AG04450 (cell line): Measurements from ENCODE around the gene AGAP2. TPM values are rescaled to one million over a fixed set of nuclear protein-coding genes. Genes with fewer than 3 reads are reported as not detected.

Source experiments
- CTCF ChIA-PET: fragments of 300-600, 350-600 bp; formaldehyde crosslinking; extraction: SDS; loops from one replicate; lab custom pipeline; 2022; ENCODE audit warnings: antibody characterized with exemption, inconsistent platforms; lab: Charles Lee
- POLR2A ChIA-PET: fragments of 350-600 bp; formaldehyde crosslinking; extraction: SDS; loops from one replicate; lab custom pipeline; 2021; ENCODE audit warnings: antibody characterized with exemption, inconsistent platforms; lab: Yijun Ruan, JAX
- DNase-seq: peaks from one replicate; pipeline ENCODE4 v3.0.0-alpha.2; 2011; ENCODE audit warnings: low read depth, low spot score
- H3K27ac ChIP-seq: one replicate; pipeline ENCODE4 v1.5.1; 2012; ENCODE audit warnings: low read depth, low read length, control low read depth
- H3K27me3 ChIP-seq: one replicate; pipeline ENCODE4 v1.6.0; 2012; ENCODE audit warnings: low read length; ENCODE audit not compliant: control insufficient read depth, insufficient read depth
- H3K4me3 ChIP-seq: 2 replicates; pipeline ENCODE4 v1.5.1; 2011; ENCODE audit warnings: mild to moderate bottlenecking, low read depth, low read length, control low read depth
- H3K9me3 ChIP-seq: 2 replicates; pipeline ENCODE4 v1.5.1; 2012; ENCODE audit warnings: low read length; ENCODE audit not compliant: control insufficient read depth, insufficient read depth
- CTCF ChIP-seq: IDR thresholded peaks from 2 replicates; pipeline ENCODE4 v1.5.1; 2011; ENCODE audit warnings: low read depth, low read length, control low read depth, inconsistent platforms
- polyA plus RNA-seq: library from polyadenylated mRNA; depleted of rRNA; stranded (reverse); fragments of >200 nt; gene quantifications from 2 replicates; pipeline ENCODE4 v1.2.3, GENCODE V29; 2011

The AGAP2 gene
- polyA plus RNA-seq, 1 experiment, result 0.02 TPM

- CTCF ChIA-PET, result no interaction called here
- no peaks in the 10 kb centered on the region; the same call in 1 of the 2 replicates for H3K9me3 ChIP-seq
- H3K4me3 ChIP-seq, result no peak overlapping the region
- DNase-seq, result no peak
- TF ChIP-seq CTCF, result no peak
- POLR2A ChIA-PET, result no interaction called here
- H3K27me3 ChIP-seq, result peaks cover 24% of the 10 kb centered on the region
- no peak overlapping the region for H3K27ac ChIP-seq
These were observed 31.1 kb upstream of the AGAP2 start for GRCh38 chr12:57769594-57769993.

- Histone ChIP-seq H3K9me3 (no peaks in the 10 kb centered on the region; the same call in 1 of the 2 replicates), H3K27ac (no peak overlapping the region), H3K27me3 (peaks cover 36% of the 10 kb centered on the region), H3K4me3 (no peak overlapping the region)
- POLR2A ChIA-PET, result no interaction called here
- no peak for TF ChIP-seq CTCF
- no peak for DNase-seq
- CTCF ChIA-PET, result interaction anchor here (4.3 kb wide), 1 partner anchor 11 kb away, joined by 24 read pairs; no protein-coding TSS in a partner anchor
These were observed 29.3 kb upstream of the AGAP2 start for GRCh38 chr12:57767876-57768275.

- no peak overlapping the region for H3K4me3 ChIP-seq
- CTCF ChIA-PET, result interaction anchor here (4.3 kb wide), 1 partner anchor 11 kb away, joined by 24 read pairs; no protein-coding TSS in a partner anchor
- peaks cover 36% of the 10 kb centered on the region for H3K27me3 ChIP-seq
- no peak for DNase-seq
- POLR2A ChIA-PET, result interaction anchor here (0.5 to 1.2 kb wide), 2 partner anchors 10 to 174 kb away, joined by 3 read pairs; no protein-coding TSS in a partner anchor
- no peaks in the 10 kb centered on the region; the same call in 1 of the 2 replicates for H3K9me3 ChIP-seq
- H3K27ac ChIP-seq, result no peak overlapping the region
- no peak for TF ChIP-seq CTCF
These were observed 28.8 kb upstream of the AGAP2 start for GRCh38 chr12:57767305-57767698.

GRCh38 chr12:57766464-57767304, 28.1 kb upstream of the AGAP2 start, which contains the start of gene CYP27B1:
Gene CYP27B1 (minus strand): TSS chr12:57767078. CDS start chr12:57767041, 37 bp downstream.
- peaks cover 36% of the 10 kb centered on the region for H3K27me3 ChIP-seq
- peak within 1 kb of the TSS; percentile 43 for H3K4me3 ChIP-seq
- TF ChIP-seq CTCF, result no peak
- POLR2A ChIA-PET, result interaction anchor here (0.5 to 1.2 kb wide), 2 partner anchors 10 to 174 kb away, joined by 3 read pairs; no protein-coding TSS in a partner anchor
- CTCF ChIA-PET, result interaction anchor here (1.3 to 4.3 kb wide), 2 partner anchors 10 to 16 kb away, joined by 6 to 24 read pairs; partner anchors contain the start of gene TSFM
- no peaks in the 10 kb centered on the region; the same call in 1 of the 2 replicates for H3K9me3 ChIP-seq
- no peak within 1 kb of the TSS for H3K27ac ChIP-seq
- no peak for DNase-seq
